ENCODE data around the gene KRTAP10-9.
A peak's percentile ranks its signal among the peaks of the same experiment; 100 is the strongest.
"Not testable (repeated sequence)": the region's sequence is repeated elsewhere in the genome, so short reads cannot be mapped to it uniquely, and the experiment has no call there.

Gene KRTAP10-9

GRCh38 chr21:44589586-44590305 lies 37.1 kb upstream of the KRTAP10-9 start:
- Histone ChIP-seq H3K9ac (ENCODE audit: low read length) (no peak overlapping the region), H3K4ac (ENCODE audit: low read depth, low read length) (no peak overlapping the region), H3K36me3 (ENCODE audit: control insufficient read depth, insufficient read depth, low read length) (no peaks in the 10 kb centered on the region), H2BK120ac (ENCODE audit: low read depth, low read length) (no peak overlapping the region), H3K79me2 (ENCODE audit: control insufficient read depth, insufficient read depth, low read length) (no peaks in the 10 kb centered on the region), H3K27me3 (ENCODE audit: insufficient read depth, low read length, poor library complexity) (no peaks in the 10 kb centered on the region), H3K79me1 (ENCODE audit: low read length) (no peaks in the 10 kb centered on the region), H3K4me3 (ENCODE audit: low read length) (no peak overlapping the region), H2BK5ac (ENCODE audit: low read length) (no peak overlapping the region), H2BK15ac (replicated peaks; ENCODE audit: low read depth) (no peak overlapping the region), H3K27ac (ENCODE audit: low read depth, low read length) (no peak overlapping the region), H3K18ac (ENCODE audit: low read length) (no peak overlapping the region), H3K4me2 (ENCODE audit: low read length) (no peak overlapping the region), H3K56ac (ENCODE audit: low read length) (peak overlapping the region; percentile 15), H2AK5ac (ENCODE audit: low read length) (no peak overlapping the region), H4K5ac (ENCODE audit: low read length) (no peak overlapping the region), H4K8ac (ENCODE audit: low read depth, low read length) (no peak overlapping the region), H3K23ac (ENCODE audit: low read length) (no peak overlapping the region), H3K4me1 (ENCODE audit: control insufficient read depth, low read depth, low read length) (peaks cover 4% of the 10 kb centered on the region)
- WGBS (ENCODE audit: extremely low coverage, insufficient coverage, low lambda C conversion rate): no CpG with 5 or more reads among the region's 24 CpGs
- DNase-seq: no peak

- Histone ChIP-seq H3K27ac (ENCODE audit: low read depth, low read length) (no peak overlapping the region), H3K36me3 (ENCODE audit: control insufficient read depth, insufficient read depth, low read length) (no peaks in the 10 kb centered on the region), H3K79me2 (ENCODE audit: control insufficient read depth, insufficient read depth, low read length) (no peaks in the 10 kb centered on the region), H2BK120ac (ENCODE audit: low read depth, low read length) (no peak overlapping the region), H3K4me1 (ENCODE audit: control insufficient read depth, low read depth, low read length) (peaks cover 4% of the 10 kb centered on the region), H3K4me2 (ENCODE audit: low read length) (no peak overlapping the region), H3K18ac (ENCODE audit: low read length) (no peak overlapping the region), H3K79me1 (ENCODE audit: low read length) (no peaks in the 10 kb centered on the region), H2BK15ac (replicated peaks; ENCODE audit: low read depth) (no peak overlapping the region), H3K27me3 (ENCODE audit: insufficient read depth, low read length, poor library complexity) (no peaks in the 10 kb centered on the region), H3K4me3 (ENCODE audit: low read length) (no peak overlapping the region), H3K23ac (ENCODE audit: low read length) (no peak overlapping the region), H4K5ac (ENCODE audit: low read length) (no peak overlapping the region), H3K4ac (ENCODE audit: low read depth, low read length) (no peak overlapping the region), H3K56ac (ENCODE audit: low read length) (no peak overlapping the region), H2BK5ac (ENCODE audit: low read length) (no peak overlapping the region), H2AK5ac (ENCODE audit: low read length) (no peak overlapping the region), H4K8ac (ENCODE audit: low read depth, low read length) (no peak overlapping the region), H3K9ac (ENCODE audit: low read length) (no peak overlapping the region)
- WGBS (ENCODE audit: extremely low coverage, insufficient coverage, low lambda C conversion rate): no CpG with 5 or more reads among the region's 10 CpGs
- DNase-seq: no peak
These were observed 36.6 kb upstream of the KRTAP10-9 start for GRCh38 chr21:44590311-44590721.

DNA sequence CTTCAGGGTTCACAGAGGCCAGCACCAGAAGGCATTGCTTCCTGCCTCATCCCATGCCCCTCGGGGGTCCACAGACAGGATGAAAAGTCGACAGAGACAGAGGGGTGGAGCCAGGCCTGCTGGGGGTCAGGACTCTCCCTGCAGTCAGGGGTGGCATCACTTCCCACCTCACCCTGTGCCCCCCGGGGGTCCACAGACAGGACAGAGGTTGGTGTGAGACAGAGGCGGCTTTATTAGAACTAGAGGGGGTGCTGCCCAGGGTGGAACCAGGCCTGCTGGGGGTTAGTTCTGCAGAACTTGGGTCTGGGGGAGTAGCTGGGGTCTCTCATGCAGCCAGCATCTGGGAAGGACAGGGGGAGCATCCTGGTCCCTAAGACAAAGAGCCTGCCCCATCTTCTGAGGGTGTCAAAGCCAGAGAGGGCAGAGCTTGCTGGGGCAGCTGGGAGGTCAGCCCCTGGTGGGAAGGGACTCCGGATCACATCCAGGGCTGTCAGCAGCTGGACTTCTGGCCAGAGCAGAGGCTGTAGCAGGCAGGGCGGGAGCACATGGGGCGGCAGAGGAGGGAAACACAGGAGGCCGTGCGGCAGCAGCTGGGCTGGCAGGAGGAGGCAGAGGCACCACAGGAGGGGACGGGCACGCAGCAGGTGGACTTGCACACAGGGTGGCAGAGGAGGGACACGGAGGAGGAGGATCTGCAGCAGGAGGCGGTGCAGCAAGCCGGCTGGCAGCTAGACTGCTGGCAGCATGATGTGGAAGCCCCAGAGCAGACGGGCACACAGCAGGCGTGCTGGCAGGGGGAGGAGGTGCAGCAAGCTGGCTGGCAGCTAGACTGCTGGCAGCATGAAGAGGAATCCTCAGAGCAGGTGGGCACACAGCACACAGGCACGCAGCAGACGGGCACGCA lies 35.7 kb upstream of the KRTAP10-9 start:
- H3K56ac ChIP-seq (ENCODE audit: low read length); H2BK5ac ChIP-seq (ENCODE audit: low read length); H2BK15ac ChIP-seq (replicated peaks; ENCODE audit: low read depth); DNase-seq; H3K79me2 ChIP-seq (ENCODE audit: control insufficient read depth, insufficient read depth, low read length); H3K79me1 ChIP-seq (ENCODE audit: low read length); H3K4me2 ChIP-seq (ENCODE audit: low read length); H3K18ac ChIP-seq (ENCODE audit: low read length); H3K4me1 ChIP-seq (ENCODE audit: control insufficient read depth, low read depth, low read length); H3K4ac ChIP-seq (ENCODE audit: low read depth, low read length); H2AK5ac ChIP-seq (ENCODE audit: low read length); H3K36me3 ChIP-seq (ENCODE audit: control insufficient read depth, insufficient read depth, low read length); H4K5ac ChIP-seq (ENCODE audit: low read length); H3K4me3 ChIP-seq (ENCODE audit: low read length); H4K8ac ChIP-seq (ENCODE audit: low read depth, low read length); H3K27me3 ChIP-seq (ENCODE audit: insufficient read depth, low read length, poor library complexity); H2BK120ac ChIP-seq (ENCODE audit: low read depth, low read length); H3K27ac ChIP-seq (ENCODE audit: low read depth, low read length); H3K23ac ChIP-seq (ENCODE audit: low read length); H3K9ac ChIP-seq (ENCODE audit: low read length): not testable (repeated sequence)
- WGBS (ENCODE audit: extremely low coverage, insufficient coverage, low lambda C conversion rate): no CpG with 5 or more reads among the region's 19 CpGs

GRCh38 chr21:44591801-44592130 lies 35.1 kb upstream of the KRTAP10-9 start:
- H2BK5ac ChIP-seq (ENCODE audit: low read length); H3K36me3 ChIP-seq (ENCODE audit: control insufficient read depth, insufficient read depth, low read length); H3K18ac ChIP-seq (ENCODE audit: low read length); H2AK5ac ChIP-seq (ENCODE audit: low read length); H3K9ac ChIP-seq (ENCODE audit: low read length); H3K56ac ChIP-seq (ENCODE audit: low read length); H3K4ac ChIP-seq (ENCODE audit: low read depth, low read length); H2BK15ac ChIP-seq (replicated peaks; ENCODE audit: low read depth); H2BK120ac ChIP-seq (ENCODE audit: low read depth, low read length); H3K27me3 ChIP-seq (ENCODE audit: insufficient read depth, low read length, poor library complexity); H3K4me2 ChIP-seq (ENCODE audit: low read length); H4K5ac ChIP-seq (ENCODE audit: low read length); H3K23ac ChIP-seq (ENCODE audit: low read length); DNase-seq; H3K4me1 ChIP-seq (ENCODE audit: control insufficient read depth, low read depth, low read length); H3K27ac ChIP-seq (ENCODE audit: low read depth, low read length); H3K79me1 ChIP-seq (ENCODE audit: low read length); H3K4me3 ChIP-seq (ENCODE audit: low read length); H4K8ac ChIP-seq (ENCODE audit: low read depth, low read length); H3K79me2 ChIP-seq (ENCODE audit: control insufficient read depth, insufficient read depth, low read length): not testable (repeated sequence)
- no CpG with 5 or more reads among the region's 4 CpGs for WGBS (ENCODE audit: extremely low coverage, insufficient coverage, low lambda C conversion rate)

DNA sequence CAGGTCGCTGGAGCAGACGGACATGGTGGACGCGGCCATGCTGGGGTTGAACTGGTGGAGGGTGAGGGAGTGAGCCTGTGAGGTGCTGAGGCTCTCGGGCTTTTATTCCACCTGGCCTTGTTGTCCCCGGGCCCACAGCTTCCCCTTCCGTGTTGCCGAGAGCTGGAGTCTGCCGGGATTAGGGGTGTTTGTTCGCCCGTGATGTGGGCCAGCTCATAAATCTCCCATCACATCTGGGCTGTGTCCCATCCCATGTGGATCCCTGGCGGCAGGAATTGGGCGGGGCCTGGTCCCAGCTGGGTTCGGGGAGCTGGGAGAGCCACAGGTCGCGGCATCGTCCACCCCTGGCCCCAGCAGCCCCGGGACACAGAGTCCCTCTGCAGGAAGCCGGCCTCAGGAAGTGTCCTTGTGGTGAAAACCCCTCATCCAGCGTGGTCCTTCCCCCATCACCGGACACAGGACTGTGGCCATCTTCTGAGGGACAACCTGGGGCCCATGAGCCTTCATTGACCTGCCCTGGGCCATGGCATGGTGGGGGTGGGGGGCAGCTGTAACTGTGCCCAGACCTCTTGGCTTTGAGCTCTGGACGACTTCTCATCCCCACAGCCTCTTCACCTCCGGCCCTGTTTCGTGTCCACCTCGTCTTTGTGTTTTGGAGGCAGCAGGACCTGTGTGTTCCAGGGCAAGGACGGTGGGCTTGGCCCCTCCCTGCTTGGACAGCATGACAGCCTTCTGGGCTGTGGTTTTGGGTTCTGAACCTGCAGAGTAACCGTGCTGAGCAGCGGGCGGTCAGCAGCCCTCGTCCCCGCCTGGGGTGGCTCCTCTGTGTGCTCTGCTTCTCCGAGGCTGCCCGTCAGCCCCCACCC lies 34.2 kb upstream of the KRTAP10-9 start, which contains the start of gene KRTAP10-6:
TSS of gene KRTAP10-6 (minus strand) at position 60 of the 866 bp plus-strand sequence. CDS start at position 39, 21 bp downstream.
- Histone ChIP-seq H3K27ac (ENCODE audit: low read depth, low read length) (no peak within 1 kb of the TSS), H3K36me3 (ENCODE audit: control insufficient read depth, insufficient read depth, low read length) (no peaks in the 10 kb centered on the region), H4K8ac (ENCODE audit: low read depth, low read length) (no peak within 1 kb of the TSS), H3K18ac (ENCODE audit: low read length) (no peak within 1 kb of the TSS), H3K56ac (ENCODE audit: low read length) (peak within 1 kb of the TSS; percentile 73), H3K27me3 (ENCODE audit: insufficient read depth, low read length, poor library complexity) (no peaks in the 10 kb centered on the region), H2BK15ac (replicated peaks; ENCODE audit: low read depth) (no peak within 1 kb of the TSS), H2AK5ac (ENCODE audit: low read length) (no peak within 1 kb of the TSS), H3K23ac (ENCODE audit: low read length) (no peak within 1 kb of the TSS), H2BK5ac (ENCODE audit: low read length) (no peak within 1 kb of the TSS), H3K4me3 (ENCODE audit: low read length) (no peak within 1 kb of the TSS), H3K4me2 (ENCODE audit: low read length) (no peak within 1 kb of the TSS), H2BK120ac (ENCODE audit: low read depth, low read length) (no peak within 1 kb of the TSS), H3K79me2 (ENCODE audit: control insufficient read depth, insufficient read depth, low read length) (no peaks in the 10 kb centered on the region), H3K4me1 (ENCODE audit: control insufficient read depth, low read depth, low read length) (peaks cover 4% of the 10 kb centered on the region), H3K9ac (ENCODE audit: low read length) (no peak within 1 kb of the TSS), H3K4ac (ENCODE audit: low read depth, low read length) (no peak within 1 kb of the TSS), H3K79me1 (ENCODE audit: low read length) (no peaks in the 10 kb centered on the region), H4K5ac (ENCODE audit: low read length) (no peak within 1 kb of the TSS)
- WGBS (ENCODE audit: extremely low coverage, insufficient coverage, low lambda C conversion rate): no CpG with 5 or more reads among the region's 33 CpGs
- DNase-seq: no peak
